ENCODE measurements around the gene ALG9. TPM values are rescaled to one million over a fixed set of nuclear protein-coding genes. Genes with fewer than 3 reads are reported as not detected.

The ALG9 gene, protein sequence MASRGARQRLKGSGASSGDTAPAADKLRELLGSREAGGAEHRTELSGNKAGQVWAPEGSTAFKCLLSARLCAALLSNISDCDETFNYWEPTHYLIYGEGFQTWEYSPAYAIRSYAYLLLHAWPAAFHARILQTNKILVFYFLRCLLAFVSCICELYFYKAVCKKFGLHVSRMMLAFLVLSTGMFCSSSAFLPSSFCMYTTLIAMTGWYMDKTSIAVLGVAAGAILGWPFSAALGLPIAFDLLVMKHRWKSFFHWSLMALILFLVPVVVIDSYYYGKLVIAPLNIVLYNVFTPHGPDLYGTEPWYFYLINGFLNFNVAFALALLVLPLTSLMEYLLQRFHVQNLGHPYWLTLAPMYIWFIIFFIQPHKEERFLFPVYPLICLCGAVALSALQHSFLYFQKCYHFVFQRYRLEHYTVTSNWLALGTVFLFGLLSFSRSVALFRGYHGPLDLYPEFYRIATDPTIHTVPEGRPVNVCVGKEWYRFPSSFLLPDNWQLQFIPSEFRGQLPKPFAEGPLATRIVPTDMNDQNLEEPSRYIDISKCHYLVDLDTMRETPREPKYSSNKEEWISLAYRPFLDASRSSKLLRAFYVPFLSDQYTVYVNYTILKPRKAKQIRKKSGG
- 22.9 and 24.7 TPM in 2 replicates for polyA plus RNA-seq (2014; cell fraction: cytosol; rRNA removed)
- 19.3 and 30.8 TPM in 2 replicates for polyA plus RNA-seq (2014; cell fraction: nucleus; rRNA removed)

- peak; percentile 71 for DNase-seq (ENCODE audit: low spot score)
Observed at GRCh38 chr11:111870886-111871692, at the start of gene ALG9. TSS of gene ALG9 (minus strand) at chr11:111871581. CDS start at chr11:111871482, 99 bp downstream.

- no peak for DNase-seq (ENCODE audit: low spot score)
Observed at GRCh38 chr11:111920908-111921307, 49.5 kb upstream of the ALG9 start.

GRCh38 chr11:111918390-111919256 lies 47.2 kb upstream of the ALG9 start, which contains the start of gene C11orf52:
TSS of gene C11orf52 (plus strand) at chr11:111918913. CDS start at chr11:111918973, 60 bp downstream.
- DNase-seq (ENCODE audit: low spot score) = no peak

DNA sequence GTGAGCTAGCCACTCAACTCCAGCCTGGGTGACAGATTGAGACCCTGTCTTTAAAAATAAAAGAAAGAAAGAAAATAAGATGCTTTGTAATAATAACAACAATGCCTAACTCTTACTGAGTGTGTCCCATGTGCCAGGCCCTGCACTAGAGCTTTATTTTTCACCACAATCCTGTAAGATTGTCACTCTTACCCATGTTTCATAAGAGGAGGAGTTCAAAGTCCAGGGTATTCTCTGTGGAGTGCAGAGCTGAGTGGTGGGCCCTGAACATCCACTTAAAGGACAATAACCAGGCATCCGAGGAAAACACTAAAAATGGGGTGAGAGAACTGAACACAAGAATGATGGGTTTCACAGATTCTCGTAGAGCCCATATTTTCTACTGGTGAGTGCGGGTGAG lies 46.4 kb upstream of the ALG9 start:
- no peak for DNase-seq (ENCODE audit: low spot score)

DNA sequence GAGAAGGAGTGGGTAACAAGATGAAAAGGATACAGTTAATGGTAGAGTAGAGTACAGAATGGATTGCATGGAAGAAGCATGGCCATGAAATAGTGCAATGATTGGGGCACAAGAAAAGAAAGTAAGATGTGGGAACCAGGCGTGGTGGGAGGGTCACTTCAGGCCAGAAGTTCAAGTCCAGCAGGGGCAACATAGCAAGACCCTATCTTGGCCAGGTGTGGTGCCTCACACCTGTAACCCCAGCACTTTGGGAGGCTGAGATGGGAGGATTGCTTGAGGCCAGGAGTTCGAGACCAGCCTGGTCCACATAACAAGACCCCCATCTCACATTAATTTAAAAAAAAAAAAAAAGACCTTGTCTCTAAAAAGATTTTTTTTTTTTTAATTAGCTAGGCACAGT lies 45.9 kb upstream of the ALG9 start:
- DNase-seq (ENCODE audit: low spot score) = no peak

GRCh38 chr11:111916768-111917167 lies 45.4 kb upstream of the ALG9 start:
- no peak for DNase-seq (ENCODE audit: low spot score)

DNA sequence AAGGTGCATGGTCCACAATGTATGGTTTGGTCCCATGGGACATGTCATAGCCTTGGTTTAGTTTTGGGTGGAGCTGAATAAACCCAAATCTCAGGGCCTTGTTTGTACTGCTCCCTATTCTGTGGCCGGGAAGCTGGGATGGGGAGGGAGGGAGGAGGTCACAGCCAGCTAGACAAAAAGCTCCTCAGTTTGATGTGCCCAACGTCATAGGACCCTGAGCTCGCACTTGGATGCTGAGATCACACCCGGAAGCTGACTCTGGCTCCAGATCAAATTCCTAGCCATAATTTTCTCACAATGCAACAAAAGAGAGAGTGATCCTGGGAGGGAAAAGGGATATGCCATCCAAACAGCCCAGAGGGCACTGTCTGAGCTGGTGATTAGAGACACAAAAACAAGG lies 42.6 kb upstream of the ALG9 start:
- no peak for DNase-seq (ENCODE audit: low spot score)

DNA sequence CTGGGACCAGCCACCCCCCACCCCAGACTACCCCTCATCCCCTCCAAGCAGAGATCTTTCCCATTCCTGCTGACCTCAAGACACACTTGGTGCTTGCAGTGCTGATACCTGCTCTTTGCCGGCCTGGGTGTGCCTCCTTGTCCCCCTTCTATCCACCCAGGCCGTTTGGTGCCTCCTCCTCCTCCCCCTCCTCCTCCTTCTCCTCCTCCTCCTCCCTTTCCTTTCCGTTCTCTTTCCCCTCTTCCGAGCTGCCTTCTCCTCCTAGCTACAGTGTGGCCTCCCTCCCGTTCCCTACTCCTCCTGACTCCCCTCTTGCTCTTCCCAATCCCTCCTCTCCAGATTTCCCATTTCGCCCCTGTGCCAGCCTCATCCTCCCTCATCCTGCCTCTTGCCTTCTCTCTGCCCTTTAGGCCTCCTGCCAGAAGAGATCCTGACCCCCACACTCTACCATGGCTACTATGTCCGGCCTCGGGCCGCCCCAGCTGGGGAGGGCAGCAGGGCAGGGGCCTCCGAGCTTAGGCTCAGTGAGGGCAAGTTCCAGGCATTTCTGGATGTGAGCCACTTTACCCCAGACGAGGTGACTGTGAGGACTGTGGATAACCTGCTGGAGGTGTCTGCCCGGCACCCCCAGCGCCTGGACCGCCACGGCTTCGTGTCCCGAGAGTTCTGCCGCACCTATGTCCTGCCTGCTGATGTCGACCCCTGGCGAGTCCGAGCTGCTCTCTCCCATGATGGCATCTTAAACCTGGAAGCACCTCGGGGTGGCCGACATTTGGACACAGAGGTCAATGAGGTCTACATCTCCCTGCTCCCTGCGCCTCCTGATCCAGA lies 41.9 kb upstream of the ALG9 start:
- DNase-seq (ENCODE audit: low spot score) = no peak

DNA sequence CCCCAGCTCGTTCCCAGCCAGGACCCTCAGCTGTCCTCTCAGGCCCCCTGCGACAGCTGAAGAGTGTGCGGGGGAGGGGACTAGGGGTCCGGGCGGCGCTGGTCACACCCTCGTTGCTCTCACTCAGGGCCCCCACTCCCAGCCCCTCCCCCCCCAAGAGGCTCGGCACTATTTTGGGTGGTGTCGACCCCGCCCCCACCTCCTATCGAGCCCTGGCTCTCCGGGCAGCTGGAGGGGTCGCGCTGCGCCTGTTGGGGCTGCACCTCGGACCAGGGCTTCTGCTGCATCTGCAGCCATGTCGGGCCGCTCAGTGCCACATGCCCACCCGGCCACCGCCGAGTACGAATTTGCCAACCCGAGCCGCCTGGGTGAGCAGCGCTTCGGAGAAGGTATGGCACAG lies 41.2 kb upstream of the ALG9 start, which contains the start of gene HSPB2:
Gene HSPB2, plus strand, starts transcription at position 200 of the 400 bp plus-strand sequence. Its CDS starts 96 bp downstream, at position 296.
- no peak for DNase-seq (ENCODE audit: low spot score)

GRCh38 chr11:111911563-111912401 lies 40.4 kb upstream of the ALG9 start, which contains the start of gene CRYAB:
TSS of gene CRYAB (minus strand) at chr11:111911770. CDS start at chr11:111911724, 46 bp downstream.
- DNase-seq (ENCODE audit: low spot score) = no peak

DNA sequence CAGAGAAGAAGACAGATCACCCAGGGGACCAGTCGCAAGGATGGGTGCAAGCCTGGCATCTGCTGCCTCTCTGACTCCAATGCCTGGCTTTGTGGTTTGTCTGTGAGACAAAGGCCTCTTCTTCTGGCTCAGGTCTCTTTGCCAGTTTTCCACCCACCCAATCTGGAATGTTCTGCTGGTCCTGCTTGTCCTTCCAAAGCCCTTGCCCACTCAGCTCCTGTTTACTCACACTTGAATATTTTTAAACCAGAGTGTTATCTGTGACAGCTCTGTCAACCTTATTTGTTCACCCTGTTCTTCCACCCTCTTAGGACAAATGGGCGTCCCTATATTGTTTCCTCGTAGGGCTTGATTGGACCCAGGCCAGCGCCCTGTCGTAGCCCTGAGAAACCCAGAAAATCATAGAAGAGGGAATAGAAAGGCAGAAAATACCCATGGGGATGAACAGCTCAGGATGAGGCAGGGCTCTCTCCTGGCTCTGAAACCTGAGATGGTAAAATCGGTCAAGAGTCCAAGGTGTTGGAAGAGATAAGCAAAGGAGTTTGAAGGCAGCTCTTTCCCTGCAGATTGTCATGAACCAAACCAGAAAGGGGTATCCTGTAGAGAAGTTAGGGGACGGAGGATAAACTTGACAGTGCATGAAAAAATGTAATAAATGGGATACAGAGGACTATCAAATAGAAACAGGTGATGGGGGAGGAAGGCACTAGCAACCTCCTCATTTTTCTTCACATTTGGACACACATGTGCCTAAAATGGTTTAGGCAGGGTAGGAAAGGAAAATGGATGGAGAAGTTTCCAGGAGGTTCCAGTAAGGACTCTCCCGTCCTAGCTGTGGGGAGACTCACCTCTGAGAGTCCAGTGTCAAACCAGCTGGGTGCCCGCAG lies 39.5 kb upstream of the ALG9 start:
- DNase-seq (ENCODE audit: low spot score) = no peak

DNA sequence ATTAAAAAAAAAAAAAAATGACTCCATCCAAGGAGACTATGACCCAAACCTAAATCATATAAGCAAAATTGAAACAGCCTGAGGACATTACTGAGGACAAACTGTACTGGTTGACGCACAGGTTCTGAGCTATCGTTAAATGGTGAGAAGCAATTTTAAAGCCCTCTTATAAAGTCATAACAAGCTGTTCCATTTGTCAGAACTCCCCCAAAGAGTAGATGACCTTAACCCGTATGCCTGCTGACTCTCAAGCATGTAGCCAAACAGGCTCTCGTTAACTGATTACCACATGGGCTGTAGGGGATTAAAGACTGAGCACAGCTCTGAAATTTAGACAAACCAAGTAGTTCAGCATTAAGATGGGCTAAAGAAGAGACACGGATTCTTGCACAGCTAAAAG lies 38.0 kb upstream of the ALG9 start:
- DNase-seq (ENCODE audit: low spot score) = no peak

DNA sequence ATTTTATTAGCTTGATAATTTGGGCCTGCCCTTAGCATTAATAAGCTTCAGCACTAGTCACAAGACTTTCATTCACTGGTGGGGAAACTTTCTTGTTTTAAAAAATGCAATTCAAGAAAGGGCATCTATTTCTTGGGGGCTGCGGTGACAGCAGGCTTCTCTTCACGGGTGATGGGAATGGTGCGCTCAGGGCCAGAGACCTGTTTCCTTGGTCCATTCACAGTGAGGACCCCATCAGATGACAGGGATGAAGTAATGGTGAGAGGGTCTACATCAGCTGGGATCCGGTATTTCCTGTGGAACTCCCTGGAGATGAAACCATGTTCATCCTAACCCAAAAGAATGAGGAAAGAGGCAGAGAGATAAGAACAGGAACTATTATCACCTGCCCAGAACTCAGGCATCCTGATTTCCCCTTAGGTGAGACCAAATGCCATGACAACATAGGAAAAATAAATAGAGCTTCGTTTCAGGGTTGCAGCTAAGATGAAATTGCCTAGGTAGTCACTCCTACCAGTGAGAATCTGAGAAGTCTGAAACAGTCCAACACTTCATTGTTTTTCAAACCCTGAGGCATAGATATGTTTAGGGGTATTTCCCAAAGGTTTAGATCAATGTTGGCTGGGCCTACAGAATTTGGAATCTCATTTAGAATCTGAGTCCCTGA lies 37.4 kb upstream of the ALG9 start:
- DNase-seq (ENCODE audit: low spot score) = no peak

GRCh38 chr11:111906680-111907079 lies 35.3 kb upstream of the ALG9 start:
- no peak for DNase-seq (ENCODE audit: low spot score)

GRCh38 chr11:111905411-111905810 lies 34.0 kb upstream of the ALG9 start:
- no peak for DNase-seq (ENCODE audit: low spot score)

- DNase-seq (ENCODE audit: low spot score) = no peak
Observed at GRCh38 chr11:111886844-111887243, 15.5 kb upstream of the ALG9 start.

DNA sequence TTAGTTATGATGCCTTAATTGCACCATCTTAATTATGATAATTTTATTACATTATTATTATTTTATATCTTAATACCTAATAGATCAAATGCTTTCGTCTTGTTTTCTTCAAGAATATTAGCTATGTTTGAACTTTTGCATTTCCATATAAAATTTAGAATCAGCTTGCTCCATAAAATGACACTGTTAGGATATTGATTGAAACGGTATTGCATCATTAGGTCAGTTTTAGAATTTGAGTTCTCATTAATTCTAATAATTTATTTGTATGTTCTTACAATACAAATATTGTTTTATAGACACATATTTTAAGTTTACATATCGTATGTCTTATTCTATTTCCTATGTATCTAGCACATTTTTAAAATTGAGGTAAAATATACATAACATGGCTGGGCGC lies 14.7 kb upstream of the ALG9 start:
- no peak for DNase-seq (ENCODE audit: low spot score)

All from SK-N-DZ (cell line).